ENCODE results near the gene PPP2R2D.

- TF ChIP-seq, protein P1, sequence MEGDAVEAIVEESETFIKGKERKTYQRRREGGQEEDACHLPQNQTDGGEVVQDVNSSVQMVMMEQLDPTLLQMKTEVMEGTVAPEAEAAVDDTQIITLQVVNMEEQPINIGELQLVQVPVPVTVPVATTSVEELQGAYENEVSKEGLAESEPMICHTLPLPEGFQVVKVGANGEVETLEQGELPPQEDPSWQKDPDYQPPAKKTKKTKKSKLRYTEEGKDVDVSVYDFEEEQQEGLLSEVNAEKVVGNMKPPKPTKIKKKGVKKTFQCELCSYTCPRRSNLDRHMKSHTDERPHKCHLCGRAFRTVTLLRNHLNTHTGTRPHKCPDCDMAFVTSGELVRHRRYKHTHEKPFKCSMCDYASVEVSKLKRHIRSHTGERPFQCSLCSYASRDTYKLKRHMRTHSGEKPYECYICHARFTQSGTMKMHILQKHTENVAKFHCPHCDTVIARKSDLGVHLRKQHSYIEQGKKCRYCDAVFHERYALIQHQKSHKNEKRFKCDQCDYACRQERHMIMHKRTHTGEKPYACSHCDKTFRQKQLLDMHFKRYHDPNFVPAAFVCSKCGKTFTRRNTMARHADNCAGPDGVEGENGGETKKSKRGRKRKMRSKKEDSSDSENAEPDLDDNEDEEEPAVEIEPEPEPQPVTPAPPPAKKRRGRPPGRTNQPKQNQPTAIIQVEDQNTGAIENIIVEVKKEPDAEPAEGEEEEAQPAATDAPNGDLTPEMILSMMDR (IDR thresholded peaks at IDR 0.05), result no peak
- TF ChIP-seq POLR2A (IDR thresholded peaks at IDR 0.05), result no peak
These were observed 42.0 kb upstream of the PPP2R2D start for GRCh38 chr10:131858583-131859340.

Measured in lower leg skin (tissue), 3 donors.